HG03159 (cell line): ENCODE measurements around the gene RND2.

Source experiments
- ATAC-seq: cut with Tn5 transposase; IDR thresholded peaks from one replicate; pipeline ENCODE4 v1.9.1; 2021; ENCODE audit warnings: mild to moderate bottlenecking, moderate library complexity; ENCODE audit not compliant: unreplicated experiment

Gene RND2

DNA sequence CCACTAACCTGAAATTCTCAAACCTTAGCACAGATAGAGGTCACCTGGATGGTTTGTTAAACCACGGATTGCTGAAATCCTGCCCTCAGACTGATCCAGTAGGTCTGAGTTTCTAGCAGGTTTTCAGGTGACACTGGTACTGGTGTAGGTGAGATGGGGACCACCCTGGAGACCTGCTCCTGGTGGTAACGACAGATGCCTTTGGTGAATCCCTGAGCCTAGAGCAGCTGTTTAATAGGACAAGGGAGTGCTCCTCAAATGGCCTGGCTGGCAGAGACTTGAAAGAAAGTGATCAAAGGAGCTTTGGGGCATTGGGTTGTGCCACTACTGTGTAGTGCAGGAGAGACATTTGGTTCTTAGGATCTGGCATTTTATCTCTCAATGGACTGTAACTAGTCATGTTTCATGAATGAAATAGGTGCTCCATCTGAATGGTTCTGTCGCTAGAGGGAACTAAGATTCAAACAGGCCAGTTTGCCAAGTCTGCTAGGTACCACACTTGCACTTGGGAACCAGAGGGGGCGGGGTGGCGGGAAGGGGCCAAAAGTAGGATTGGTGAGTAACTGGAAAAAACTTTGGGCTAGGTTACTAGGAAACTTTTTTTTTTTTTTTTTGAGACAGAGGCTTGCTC, 21.4 kb upstream of the RND2 start:
- ATAC-seq: no peak

DNA sequence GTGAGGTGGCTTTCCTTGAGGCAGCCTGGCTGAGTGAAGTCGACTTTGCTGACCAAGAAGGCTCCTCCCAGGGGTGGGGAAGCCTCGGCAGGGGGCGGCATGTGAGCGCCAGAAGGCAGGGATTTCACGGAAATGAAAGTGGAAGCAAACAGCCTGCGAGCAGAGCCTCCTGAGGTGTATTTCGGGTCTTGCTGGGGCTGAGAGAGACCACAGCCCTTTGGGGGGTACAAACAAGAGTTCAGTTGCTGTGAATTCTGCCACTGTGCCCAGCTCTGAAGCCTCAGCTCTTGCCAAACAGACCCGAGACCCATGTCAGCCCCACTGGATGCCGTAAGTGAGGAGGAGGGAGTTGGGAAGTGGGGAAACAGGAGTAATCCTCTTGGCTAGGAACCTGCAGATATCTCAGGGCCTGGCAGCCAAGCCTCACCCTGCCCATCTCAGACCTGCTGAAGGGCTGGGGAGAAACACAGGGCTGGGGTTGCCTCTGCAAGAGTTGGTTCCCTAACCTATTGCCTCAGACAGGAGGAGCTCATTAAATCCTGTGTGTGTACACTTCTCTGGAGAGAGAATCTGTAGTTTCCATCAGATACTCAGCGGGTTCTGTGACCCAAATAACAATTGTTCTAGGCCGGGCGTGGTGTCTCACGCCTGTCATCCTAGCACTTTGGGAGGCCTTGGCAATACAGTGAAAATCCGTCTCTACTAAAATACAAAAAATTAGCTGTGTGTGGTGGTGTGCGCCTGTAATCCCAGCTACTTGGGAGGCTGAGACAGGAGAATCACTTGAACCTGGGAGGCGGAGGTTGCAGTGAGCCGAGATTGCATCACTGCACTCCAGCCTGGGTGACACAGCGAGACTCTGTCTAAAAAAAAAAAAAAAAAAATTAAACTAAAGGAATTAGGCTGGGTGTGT, 18.1 kb upstream of the RND2 start, which contains the start of gene IFI35:
TSS of gene IFI35 (plus strand) at position 146 of the 913 bp plus-strand sequence. CDS start at position 310, 164 bp downstream.
- peak; percentile 82 for ATAC-seq

DNA sequence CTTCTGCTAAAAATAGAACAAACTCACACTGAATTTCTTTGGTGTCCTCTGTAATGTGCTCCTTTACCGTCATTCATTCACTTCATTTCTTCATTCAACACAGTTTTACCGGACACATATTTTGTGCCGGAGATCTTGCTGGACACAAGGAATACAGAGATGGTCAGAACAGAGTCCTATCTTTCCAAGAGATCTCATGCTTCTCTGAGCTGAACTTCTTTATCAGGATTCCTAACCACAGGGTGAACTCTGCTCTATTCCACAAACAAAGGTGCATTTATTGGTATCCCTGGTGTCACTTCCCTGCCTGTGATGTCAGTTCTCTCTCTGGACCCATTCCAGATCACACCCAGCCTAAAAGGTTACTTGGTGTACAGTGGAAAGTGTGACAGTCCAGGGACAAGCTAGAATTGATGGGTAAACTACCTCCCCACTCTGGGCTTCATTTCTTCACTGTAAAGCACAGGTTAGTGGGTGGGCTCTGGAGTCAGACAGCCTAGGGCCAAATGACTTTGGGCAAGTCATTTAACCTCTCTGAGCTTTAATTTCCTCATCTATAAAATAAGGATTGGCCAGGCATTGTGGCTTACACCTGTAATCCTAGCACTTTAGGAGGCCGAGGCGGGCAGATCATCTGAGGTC, 14.2 kb upstream of the RND2 start:
- ATAC-seq: no peak

DNA sequence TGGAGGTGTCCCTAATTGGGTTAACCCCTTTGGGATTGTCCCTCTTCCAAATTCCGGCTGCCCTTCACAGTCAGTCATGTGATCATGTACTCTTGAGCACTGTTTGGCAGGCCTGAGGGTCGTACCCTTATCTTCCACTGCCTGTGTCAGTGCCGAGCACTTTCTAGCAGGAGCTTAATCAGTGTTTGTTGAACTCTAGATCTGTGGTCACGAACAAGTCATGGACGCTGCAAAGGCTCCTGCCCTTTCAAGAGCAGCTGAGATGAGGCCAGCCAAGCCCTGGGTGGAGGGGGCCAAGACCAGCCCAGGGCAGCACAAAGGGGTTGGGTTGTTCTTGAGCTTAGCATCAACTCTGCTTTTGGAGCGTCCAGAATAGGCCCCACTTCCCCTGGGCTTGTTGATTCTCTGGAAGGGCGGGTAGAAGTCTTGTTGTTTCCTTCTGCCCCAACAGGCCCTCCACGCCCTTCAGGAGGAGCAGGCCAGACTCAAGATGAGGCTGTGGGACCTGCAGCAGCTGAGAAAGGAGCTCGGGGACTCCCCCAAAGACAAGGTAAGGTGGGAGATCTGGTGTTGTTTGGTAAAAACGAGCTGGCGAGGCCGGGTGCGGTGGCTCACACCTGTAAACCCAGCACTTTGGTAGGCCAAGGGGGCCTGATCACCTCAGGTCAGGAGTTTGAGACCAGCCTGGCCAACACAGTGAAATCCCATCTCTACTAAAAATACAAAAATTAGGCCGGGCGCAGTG, 13.1 kb upstream of the RND2 start:
- ATAC-seq: no peak

DNA sequence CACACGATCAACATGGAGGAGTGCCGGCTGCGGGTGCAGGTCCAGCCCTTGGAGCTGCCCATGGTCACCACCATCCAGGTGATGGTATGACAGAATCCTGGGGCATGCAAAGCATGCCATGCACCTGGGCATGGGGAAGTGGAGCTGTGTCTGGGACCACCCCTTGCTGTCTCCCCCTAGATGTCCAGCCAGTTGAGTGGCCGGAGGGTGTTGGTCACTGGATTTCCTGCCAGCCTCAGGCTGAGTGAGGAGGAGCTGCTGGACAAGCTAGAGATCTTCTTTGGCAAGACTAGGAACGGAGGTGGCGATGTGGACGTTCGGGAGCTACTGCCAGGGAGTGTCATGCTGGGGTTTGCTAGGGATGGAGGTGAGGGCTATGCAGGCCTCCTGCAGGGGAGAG, 11.7 kb upstream of the RND2 start:
- ATAC-seq: no peak

DNA sequence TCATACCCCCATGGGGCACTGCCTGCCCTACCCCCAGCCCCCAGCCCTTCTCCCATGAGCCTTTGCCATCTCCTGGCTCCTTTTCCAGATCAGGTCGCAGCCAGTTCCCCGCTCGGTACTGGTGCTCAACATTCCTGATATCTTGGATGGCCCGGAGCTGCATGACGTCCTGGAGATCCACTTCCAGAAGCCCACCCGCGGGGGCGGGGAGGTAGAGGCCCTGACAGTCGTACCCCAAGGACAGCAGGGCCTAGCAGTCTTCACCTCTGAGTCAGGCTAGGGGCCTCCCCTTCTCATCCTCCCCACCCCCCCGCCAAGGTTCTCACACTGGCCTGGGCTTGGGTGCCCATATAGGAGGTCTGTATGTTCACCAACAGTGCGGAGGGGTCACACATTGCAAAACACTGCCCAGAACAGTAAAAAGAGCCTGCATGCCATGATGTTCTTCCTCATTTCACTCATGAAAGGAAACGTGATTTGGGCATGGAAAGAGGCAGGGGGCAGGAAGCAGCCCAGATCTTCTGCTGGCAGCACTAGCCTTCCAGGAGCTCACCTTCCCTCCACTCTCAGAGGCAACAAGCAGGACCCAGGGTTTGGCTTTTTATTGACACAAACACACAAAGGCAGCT, 10.9 kb upstream of the RND2 start:
- no peak for ATAC-seq

DNA sequence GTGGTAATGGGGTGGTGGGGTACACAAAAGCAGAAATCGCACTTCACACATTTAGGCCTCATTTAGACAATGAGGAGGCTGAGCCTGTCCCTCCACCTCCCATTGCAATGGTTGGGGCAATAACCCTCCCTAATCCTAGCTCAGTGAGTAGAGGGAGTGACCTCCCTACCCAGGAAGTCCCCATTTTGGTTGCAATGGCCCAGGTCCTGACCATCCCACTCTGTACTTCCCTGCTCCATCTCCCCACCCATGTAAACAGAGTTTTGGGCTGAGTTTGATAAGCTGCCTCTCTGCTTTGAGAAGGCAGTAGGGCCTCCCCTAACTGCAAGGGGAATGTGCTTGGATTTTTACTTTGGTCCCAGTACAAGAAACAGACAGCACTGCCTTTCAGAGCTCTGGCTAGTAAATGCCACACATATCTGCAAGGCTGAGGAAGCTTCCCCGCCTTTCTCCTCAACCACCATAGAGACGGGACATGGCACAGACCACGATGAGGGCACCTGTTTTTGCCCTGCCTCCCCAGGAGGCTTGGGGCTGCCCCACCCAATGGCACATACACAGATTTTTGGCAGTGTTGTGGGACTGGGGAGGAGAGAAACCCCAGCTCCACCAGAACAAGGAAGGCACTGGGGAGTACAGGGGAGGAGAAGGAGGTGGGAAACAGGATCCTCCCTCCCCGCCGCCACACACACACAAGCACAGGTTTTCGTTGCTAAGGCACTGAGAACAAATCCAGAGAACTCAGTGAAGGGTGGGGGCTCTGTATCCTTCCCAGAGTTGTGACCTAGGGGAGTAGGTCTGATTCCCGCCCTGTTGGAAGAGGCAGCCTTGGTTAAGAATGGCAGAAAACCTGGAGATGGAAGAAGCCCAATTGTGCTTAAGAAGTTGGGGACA, 10.1 kb upstream of the RND2 start:
- ATAC-seq: no peak

DNA sequence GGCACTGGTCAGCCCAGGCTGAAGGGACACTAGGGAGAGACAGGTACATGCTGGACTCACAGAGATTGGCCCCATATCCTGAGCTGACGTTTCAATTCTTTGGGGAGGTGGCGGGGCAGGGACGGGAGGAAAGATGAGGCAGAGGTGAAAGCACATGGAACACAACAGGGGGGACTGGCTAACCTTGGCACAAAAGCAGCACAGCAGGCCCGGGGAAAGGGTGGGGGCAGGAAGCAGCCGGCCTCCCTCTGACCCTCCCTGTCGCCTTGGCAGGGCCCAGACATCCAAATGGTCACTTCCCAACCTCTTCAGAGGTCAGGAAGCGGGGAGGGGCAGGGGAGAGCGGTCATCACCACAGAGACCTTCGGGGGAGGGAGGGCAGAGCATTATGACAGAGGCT, 9.5 kb upstream of the RND2 start:
- no peak for ATAC-seq

DNA sequence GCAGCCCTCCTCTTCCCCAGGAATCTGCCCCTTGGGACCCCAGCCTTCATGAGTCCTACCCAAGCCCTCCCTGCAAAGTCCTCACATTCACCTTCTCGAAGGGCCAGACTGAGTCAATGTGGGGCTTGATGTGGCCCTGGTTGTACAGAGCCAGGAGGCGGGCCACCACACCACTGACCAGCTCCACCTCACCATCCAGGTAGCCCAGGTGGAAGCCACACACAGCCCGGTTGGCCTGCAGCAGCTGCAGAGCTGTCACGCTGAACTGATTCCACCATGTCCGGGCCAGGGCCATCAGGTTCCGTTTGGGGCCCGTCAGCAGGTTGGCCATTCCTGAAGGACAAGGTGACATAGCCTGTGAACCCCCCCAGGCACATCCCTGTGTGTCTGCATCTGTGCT, 8.8 kb upstream of the RND2 start:
- ATAC-seq: no peak

DNA sequence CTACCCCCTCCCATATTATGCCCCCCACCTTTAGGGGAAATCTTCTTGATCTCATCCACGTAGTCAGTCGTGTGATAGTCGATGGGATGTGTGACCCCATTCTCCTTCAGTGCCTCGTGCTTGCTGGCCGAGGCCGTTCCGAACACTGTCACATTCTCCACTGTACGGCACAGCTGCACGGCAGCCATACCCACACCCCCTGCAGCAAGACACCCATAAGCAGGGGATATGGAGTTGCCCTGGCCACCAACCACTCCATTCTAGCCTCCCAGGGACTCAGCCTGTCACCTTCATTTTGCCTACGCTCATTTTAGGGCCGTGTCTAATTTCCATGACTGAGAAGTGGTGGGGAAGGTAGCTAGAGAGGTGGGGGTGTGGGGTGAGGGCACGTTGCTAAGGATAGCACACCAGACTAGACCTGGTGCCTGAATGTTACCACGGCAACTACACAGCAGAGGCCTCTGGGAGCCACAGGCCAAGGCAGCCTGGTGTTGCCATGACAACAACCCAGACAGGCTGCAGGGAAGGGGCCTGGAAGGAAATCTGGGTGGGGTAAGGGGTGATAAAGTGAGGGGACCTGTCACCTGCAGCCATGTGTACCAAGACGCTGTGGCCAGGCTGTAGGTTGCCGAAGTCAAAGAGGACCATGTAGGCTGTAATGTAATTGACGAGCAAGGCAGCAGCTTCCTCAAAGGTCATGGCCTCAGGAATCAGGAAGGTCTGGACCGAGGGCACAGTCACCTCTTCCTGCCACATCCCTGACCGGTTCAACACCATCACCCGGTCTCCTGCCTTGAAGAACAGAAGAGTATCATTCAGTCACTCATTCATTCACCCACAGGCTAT, 6.8 kb upstream of the RND2 start:
- ATAC-seq: no peak

DNA sequence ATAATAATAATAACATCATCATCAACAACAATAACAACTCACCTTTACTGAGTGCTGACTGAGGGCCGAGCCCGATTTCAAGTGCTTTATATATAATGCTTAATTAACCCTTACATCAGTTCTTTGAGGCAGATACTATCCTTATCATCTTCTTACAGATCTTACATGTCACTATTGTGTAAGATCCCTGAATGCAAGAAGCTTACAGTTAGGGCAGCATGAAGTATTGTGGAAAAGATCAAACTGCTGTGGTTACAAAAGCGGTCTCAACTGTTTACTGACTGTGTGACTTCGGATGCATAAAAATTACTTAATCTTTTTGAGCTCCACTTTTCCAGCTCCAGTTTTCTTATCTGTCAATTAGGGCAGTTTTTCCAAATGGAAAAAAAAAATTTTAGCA, 6.1 kb upstream of the RND2 start:
- no peak for ATAC-seq

DNA sequence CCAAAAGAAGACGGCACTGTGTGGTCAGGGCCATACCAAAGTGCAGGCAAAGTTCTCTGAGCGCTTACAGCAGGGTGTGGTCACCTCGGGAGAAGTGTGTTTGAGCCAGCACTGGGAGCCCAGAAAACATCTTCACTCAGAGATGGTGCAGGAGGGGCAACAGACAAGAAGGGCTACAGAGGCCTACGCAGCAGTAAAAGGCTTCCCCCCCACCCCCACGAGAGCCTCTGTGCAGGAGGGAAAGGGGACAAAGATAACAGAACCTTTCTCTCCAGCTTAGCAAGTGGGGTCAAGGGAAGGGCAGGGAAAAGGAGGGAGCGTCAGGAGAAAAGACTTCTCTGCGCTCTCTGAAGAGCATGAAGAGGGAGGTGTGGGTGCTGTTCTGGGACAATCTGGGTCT, 5.6 kb upstream of the RND2 start:
- no peak for ATAC-seq

DNA sequence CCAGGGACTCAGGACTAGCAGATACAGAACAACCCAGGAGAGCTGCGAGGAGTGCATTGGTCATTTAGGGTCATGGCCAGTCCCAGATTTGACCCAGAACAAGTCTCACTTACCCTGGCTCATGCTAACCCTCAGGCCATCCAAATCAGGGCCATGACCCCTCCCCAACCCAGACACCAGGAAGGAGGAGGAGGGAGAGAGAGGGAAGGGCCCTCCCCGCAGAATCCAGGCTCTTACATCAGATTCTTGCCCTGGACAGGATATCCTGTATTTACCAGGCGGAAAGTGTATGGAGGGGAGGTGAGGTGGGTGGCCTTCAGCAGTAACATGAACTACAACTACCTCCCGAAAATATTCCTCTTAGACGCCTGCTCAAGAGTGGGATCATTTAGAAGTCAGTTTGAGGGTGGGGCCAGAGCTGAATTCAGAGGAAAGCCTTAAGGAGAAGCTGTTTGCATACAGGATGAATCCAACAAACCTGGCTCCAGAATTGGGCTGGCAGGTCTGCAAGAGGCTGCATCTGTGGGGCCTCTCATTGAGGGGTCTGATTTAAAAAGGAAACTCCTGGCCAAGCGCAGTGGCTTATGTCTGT, 4.9 kb upstream of the RND2 start:
- ATAC-seq: no peak

DNA sequence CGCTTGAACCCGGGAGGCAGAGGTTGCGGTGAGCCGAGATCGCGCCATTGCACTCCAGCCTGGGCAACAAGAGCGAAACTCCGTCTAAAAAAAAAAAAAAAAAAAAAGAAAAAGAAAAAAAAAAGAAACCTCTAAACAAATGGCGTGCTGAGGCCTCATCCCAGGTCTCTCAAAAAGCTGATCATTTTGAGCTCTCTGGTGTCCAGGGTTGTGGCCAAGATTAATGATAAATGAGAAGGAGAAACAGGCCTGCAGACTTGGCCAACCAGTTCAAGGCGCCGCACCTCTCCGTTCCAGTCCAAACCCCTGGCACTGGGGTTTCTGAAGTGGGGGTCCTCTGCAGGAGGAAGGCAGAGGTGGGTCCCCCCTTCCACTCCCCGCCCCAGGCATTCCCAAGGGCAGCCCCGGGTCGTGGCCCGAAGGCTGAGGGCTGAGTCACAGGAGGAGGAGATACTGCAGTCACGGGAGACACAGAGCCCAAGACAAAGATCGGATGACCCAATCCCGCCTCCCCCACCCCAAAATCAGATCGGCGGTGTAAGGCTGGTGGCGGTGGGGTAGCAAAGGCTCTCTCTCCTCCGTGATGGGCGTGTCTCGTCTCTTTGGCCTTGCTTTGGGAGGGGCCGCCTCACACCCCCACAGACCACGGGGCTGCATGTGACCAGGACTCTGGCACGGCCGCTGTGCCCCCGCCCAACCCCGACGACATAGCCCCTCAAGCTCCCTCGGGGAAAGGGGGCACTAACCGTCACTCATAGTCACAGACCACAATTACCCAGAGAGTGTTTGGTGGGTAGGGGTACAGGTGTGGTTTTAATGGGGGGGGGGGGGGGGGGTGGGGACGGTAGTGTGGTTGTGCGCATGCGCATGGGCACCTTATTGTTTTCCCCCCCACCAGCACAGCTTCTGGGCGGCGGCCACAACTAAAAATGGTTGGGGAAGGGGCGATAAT, 4.0 kb upstream of the RND2 start:
- ATAC-seq: no peak

DNA sequence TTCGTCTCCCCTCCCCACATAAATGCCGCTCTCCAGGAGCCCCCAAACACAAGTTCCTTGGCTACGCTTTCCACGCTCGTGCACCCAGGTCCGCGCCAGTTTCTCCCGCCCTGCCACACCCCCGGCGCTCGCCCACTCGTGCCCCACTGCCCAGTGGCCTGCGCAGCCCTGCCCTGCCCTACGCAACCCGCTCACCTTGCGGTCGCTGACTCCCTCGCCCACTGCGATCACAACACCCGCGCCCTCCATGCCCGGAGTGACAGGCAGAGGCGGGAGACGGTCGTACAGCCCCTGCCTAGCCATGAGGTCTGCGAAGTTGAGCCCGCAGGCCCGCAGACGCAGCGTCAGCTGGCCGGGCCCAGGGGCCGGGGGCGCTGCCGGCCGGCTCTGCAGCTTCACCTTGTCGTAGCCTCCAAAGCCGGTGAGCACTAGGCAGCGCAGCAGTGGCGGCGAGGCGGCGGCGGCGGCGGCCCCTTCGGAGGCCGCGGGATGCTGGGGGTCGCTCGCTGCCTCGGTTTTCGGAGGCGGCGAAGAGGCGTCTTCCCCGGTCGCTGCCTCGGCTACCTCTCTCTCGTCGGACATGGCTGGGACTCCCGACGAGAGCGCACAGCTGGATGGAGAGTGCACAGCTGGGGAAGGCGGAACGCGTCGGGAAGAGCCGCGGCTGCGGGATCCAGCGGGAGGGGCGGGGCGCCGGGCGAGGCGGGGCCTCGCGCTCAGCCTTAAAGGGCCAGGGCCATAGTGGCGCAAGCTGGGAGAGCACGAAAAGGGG, 3.1 kb upstream of the RND2 start, which contains the start of gene VAT1:
TSS of gene VAT1 (minus strand) at position 645 of the 772 bp plus-strand sequence. CDS start at position 582, 63 bp downstream.
- no peak for ATAC-seq

DNA sequence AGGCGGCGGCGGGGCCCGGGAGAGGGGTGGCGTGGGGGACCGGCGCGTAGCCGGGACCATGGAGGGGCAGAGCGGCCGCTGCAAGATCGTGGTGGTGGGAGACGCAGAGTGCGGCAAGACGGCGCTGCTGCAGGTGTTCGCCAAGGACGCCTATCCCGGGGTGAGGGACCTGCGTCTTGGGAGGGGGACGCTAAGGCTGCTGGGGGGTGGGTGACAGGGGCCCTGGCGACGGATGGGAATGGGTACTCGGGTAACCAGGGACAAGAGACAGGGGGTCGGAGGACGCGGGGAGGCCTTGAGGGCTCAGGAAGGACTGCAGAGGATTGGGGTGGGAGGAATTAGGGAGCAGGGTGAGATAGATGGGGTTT, 243 bp downstream of the RND2 start:
- no peak for ATAC-seq
